Right atrium auricular region (tissue), 2 donors: ENCODE results near the gene MINDY3. TPM values are rescaled to one million over a fixed set of nuclear protein-coding genes. Genes with fewer than 3 reads are reported as not detected.

Source experiments
- DNase-seq: peaks from one replicate; pipeline ENCODE4 v3.0.0-alpha.2; 2019; ENCODE audit warnings: low spot score
- H3K27ac ChIP-seq, 2 donors: fragments of 200-600 bp; sonication (generic); 1 replicate in 1 of 2; 2 replicates in 1 of 2; pipeline ENCODE4 v1.5.1; 2016 to 2019
- H3K27me3 ChIP-seq, 2 donors: fragments of 200-600 bp; sonication (generic); one replicate each; pipeline versions ENCODE4 v1.5.1 to v1.6.0; 2017 to 2019
- H3K36me3 ChIP-seq: fragments of 200-600 bp; sonication (generic); one replicate; pipeline ENCODE4 v1.5.1; 2016
- H3K4me1 ChIP-seq, 2 donors: fragments of 200-600 bp; sonication (generic); one replicate each; pipeline versions ENCODE4 v1.5.1 to v1.6.0; 2017 to 2019
- H3K4me3 ChIP-seq, 2 donors: fragments of 200-600 bp; sonication (generic); 1 replicate in 1 of 2; 2 replicates in 1 of 2; pipeline ENCODE4 v1.5.1; 2017 to 2019; ENCODE audit warnings: mild to moderate bottlenecking in 1 of 2, moderate library complexity in 1 of 2
- H3K9me3 ChIP-seq, 2 donors: fragments of 200-600 bp; sonication (generic); one replicate each; pipeline ENCODE4 v1.5.1; 2019
- CTCF ChIP-seq, 2 donors: fragments of 200-600 bp; sonication (generic); IDR thresholded peaks; one replicate each; pipeline ENCODE4 v1.5.1; 2019; ENCODE audit warnings: antibody characterized with exemption in 2 of 2
- total RNA-seq, 2 donors: library from RNA; depleted of rRNA; stranded (reverse); fragments of >200 nt; gene quantifications; one replicate each; pipeline ENCODE4 v1.1.0, GENCODE V29; 2016

MINDY3 gene
- total RNA-seq, 2 donors from 2014 or later: 15.1 to 15.3 TPM

- peaks cover 0 to 13% of the 10 kb centered on the region in 2 donors for H3K4me1 ChIP-seq
These were observed 64.1 kb downstream of the MINDY3 start for GRCh38 chr10:15796098-15796759.

DNA sequence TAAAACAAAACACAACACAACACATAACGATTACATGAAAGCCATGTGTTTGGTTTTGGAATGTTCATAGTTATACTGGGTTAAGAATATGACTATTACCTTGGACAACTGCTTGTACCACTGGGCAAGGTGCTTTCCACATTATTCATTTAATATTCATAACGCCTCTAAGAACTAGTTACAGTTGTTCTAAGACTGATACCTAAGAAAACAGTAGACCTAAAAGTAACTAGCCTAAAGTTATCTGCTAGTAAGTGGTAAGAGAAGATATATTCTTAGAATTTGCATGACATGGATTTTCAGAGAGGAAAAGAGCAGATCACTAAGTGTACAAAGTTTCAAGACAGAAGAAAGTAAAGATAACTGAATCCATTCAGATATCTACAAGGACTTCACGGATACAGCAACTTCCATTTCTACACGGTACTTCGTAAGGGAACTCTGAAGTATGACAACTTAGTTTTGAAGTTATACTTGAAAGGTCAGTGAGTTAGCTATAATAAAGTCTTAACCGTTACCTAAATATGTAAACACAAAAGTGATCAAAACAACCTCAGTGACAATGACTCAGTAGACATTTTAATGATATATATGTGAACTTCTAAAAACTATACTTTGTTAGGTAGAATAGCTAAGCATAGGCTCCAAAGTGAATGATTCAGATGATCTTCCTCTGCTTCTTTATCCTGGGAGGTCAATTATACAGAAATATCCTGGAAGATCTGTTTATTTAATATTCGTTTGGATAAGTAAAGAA lies 65.1 kb downstream of the MINDY3 start:
- DNase-seq: no peak
- Histone ChIP-seq H3K27ac (no peak overlapping the region), H3K4me3 (no peak overlapping the region), H3K36me3 (peaks cover 4% of the 10 kb centered on the region), H3K4me1 (peaks cover 0 to 22% of the 10 kb centered on the region in 2 donors), H3K9me3 (no peaks in the 10 kb centered on the region), H3K27me3 (no peaks in the 10 kb centered on the region)
- no peak for TF ChIP-seq CTCF (IDR thresholded peaks at IDR 0.05)

More at GRCh38 chr10:15796098-15796759, 64.1 kb downstream of the MINDY3 start:
- H3K9me3 ChIP-seq: peaks cover 0 to 7% of the 10 kb centered on the region in 2 donors
- DNase-seq: no peak
- TF ChIP-seq CTCF (IDR thresholded peaks at IDR 0.05): no peak
- H3K27me3 ChIP-seq: no peaks in the 10 kb centered on the region
- no peak overlapping the region for H3K27ac ChIP-seq
- no peak overlapping the region for H3K4me3 ChIP-seq
- H3K36me3 ChIP-seq: peaks cover 4% of the 10 kb centered on the region

GRCh38 chr10:15794569-15794968 lies 65.7 kb downstream of the MINDY3 start:
- no peak for DNase-seq
- Histone ChIP-seq H3K4me3 (no peak overlapping the region), H3K4me1 (peaks cover 0 to 28% of the 10 kb centered on the region in 2 donors), H3K36me3 (peaks cover 4% of the 10 kb centered on the region), H3K27me3 (no peaks in the 10 kb centered on the region), H3K27ac (no peak overlapping the region), H3K9me3 (no peaks in the 10 kb centered on the region)
- TF ChIP-seq CTCF (IDR thresholded peaks at IDR 0.05): no peak

DNA sequence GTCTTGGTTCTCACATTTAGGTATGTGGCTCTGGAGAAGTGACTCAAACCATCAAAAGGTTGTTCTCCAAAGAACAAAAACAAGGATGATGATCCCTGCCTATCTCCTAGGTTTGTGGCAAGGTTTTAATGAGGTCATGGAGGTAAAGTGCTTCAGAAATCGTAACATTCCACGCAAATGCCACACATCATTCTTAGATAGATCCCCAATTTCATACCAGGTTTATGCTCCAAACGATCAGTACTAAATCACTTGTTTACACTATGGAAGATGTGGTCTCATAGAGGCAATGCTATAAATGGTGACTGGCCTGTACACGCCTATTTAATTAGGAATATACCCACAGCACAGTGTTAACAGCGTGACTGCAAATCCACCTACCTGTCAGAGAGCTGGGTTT lies 66.6 kb downstream of the MINDY3 start:
- no peak for TF ChIP-seq CTCF (IDR thresholded peaks at IDR 0.05)
- peaks cover 0 to 28% of the 10 kb centered on the region in 2 donors for H3K4me1 ChIP-seq
- no peak overlapping the region for H3K27ac ChIP-seq

DNA sequence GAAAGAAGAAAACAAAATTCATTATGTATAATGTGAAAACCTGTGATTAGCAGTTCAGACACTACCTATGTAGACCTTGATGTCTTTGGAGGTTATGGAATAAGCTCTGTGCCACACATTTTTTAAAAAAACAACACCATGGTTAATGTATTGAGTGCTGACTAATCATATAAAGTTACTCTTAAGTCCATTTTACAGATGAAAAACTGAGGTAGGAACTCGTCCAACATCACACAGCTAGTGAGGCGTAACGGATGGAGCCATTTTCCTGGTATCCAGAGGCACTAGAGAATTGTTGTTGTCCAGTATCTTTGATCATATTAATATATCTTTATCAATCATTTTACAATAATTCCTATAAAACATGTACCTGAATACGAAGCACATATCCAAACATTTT lies 67.5 kb downstream of the MINDY3 start:
- H3K4me1 ChIP-seq: peaks cover 0 to 28% of the 10 kb centered on the region in 2 donors
- no peak for DNase-seq
- H3K36me3 ChIP-seq: peaks cover 4% of the 10 kb centered on the region

More for the DNA sequence above, 66.6 kb downstream of the MINDY3 start:
- Histone ChIP-seq H3K27me3 (no peaks in the 10 kb centered on the region), H3K36me3 (peaks cover 4% of the 10 kb centered on the region), H3K9me3 (no peaks in the 10 kb centered on the region), H3K4me3 (no peak overlapping the region)
- DNase-seq: no peak

More for the DNA sequence above, 67.5 kb downstream of the MINDY3 start:
- Histone ChIP-seq H3K4me3 (no peak overlapping the region), H3K27ac (no peak overlapping the region), H3K27me3 (no peaks in the 10 kb centered on the region), H3K9me3 (no peaks in the 10 kb centered on the region)
- TF ChIP-seq CTCF (IDR thresholded peaks at IDR 0.05): no peak
